Natural killer cell (primary cell): ENCODE results near the gene B3GNT5. TPM values are rescaled to one million over a fixed set of nuclear protein-coding genes. Genes with fewer than 3 reads are reported as not detected.

Experiments
- ATAC-seq, 3 donors: fragments of 150-1000 bp in 2 of 3; fragments of 200-7000 bp in 1 of 3; cut with Tn5 transposase; 1 replicate in 1 of 3; 2 replicates in 2 of 3; pipeline ENCODE4 v1.10.0; 2021; ENCODE audit warnings: mild to moderate bottlenecking in 2 of 3, moderate library complexity in 2 of 3
- DNase-seq, 2 donors: peaks; one replicate each; pipeline versions ENCODE4 v3.0.0 to v3.0.0-alpha.2; 2013 to 2021; ENCODE audit warnings: mixed read lengths in 1 of 2
- H3K27ac ChIP-seq: one replicate; pipeline ENCODE4 v1.5.1; 2013; ENCODE audit warnings: mild to moderate bottlenecking, low read length
- H3K27me3 ChIP-seq: one replicate; pipeline ENCODE4 v1.6.1; 2013; ENCODE audit warnings: low read length; ENCODE audit not compliant: control insufficient read depth, insufficient read depth
- H3K36me3 ChIP-seq: one replicate; pipeline ENCODE4 v1.6.1; 2013; ENCODE audit warnings: low read length; ENCODE audit not compliant: control insufficient read depth, insufficient read depth
- H3K4me1 ChIP-seq: one replicate; pipeline ENCODE4 v1.6.1; 2013; ENCODE audit warnings: low read length; ENCODE audit not compliant: control insufficient read depth, insufficient read depth
- H3K4me3 ChIP-seq: one replicate; pipeline ENCODE4 v1.5.1; 2013; ENCODE audit warnings: low read length
- H3K9me3 ChIP-seq: one replicate; pipeline ENCODE4 v1.6.1; 2013; ENCODE audit warnings: low read length; ENCODE audit not compliant: control insufficient read depth, insufficient read depth
- H3K27ac Mint-ChIP-seq, 2 donors: one replicate each; pipeline ENCODE4 v1.8.0; 2022; ENCODE audit warnings: mild to moderate bottlenecking in 2 of 2, mixed read lengths in 2 of 2, moderate library complexity in 1 of 2
- H3K27me3 Mint-ChIP-seq, 2 donors: one replicate each; pipeline ENCODE4 v1.8.0; 2022; ENCODE audit warnings: low read depth in 2 of 2, mixed read lengths in 2 of 2
- H3K36me3 Mint-ChIP-seq: one replicate; pipeline ENCODE4 v1.8.0; 2022; ENCODE audit warnings: mixed read lengths
- H3K4me1 Mint-ChIP-seq, 2 donors: one replicate each; pipeline ENCODE4 v1.8.0; 2022; ENCODE audit warnings: mixed read lengths in 2 of 2
- H3K4me3 Mint-ChIP-seq: one replicate; pipeline ENCODE4 v1.8.0; 2022; ENCODE audit warnings: mild to moderate bottlenecking, moderate library complexity, mixed read lengths
- H3K9me3 Mint-ChIP-seq, 2 donors: one replicate each; pipeline ENCODE4 v1.8.0; 2022; ENCODE audit warnings: mixed read lengths in 2 of 2
- CTCF ChIP-seq: fragments of 200-600 bp; IDR thresholded peaks from one replicate; pipeline ENCODE4 v1.8.0; 2022; ENCODE audit warnings: antibody characterized with exemption
- WGBS: methylation state at CpG from one replicate; pipeline ENCODE4 v1.1.7; 2013; ENCODE audit warnings: missing lambda C conversion rate; ENCODE audit not compliant: insufficient coverage; 5-methylcytosine and 5-hydroxymethylcytosine counted together
- intact Hi-C: fragments of 100-400 bp; cut with micrococcal nuclease; formaldehyde crosslinking; loops from one replicate; pipeline ENCODE4 v1.14.2; 2022
- total RNA-seq, 4 donors: library from RNA; stranded (reverse); fragments of 120-200 nt in 1 of 4; gene quantifications; one replicate each; pipeline versions ENCODE4 v1.2.3 to v1.2.4, GENCODE V29; 2013 to 2022

The B3GNT5 gene
- total RNA-seq, 3 donors from 2014 or later (not counting 1 experiment from before 2014, with no cell fraction given) = 1.2 to 4.5 (median 3.4) TPM

- H3K4me1 ChIP-seq = peaks cover 7% of the 10 kb centered on the region
- no peak overlapping the region for H3K4me3 ChIP-seq
- no peak overlapping the region for H3K27ac ChIP-seq
- intact Hi-C loops = no loop called here
- no peak for DNase-seq
- peak in 1 of 3 donors; percentile 68 for ATAC-seq
- peaks cover 21 to 23% of the 10 kb centered on the region in 2 donors for H3K4me1 Mint-ChIP-seq
- WGBS = 54% methylated on average over 8 of the region's 8 CpGs
- H3K27me3 Mint-ChIP-seq = peaks cover 0 to 5% of the 10 kb centered on the region in 2 donors
- no peaks in the 10 kb centered on the region for H3K9me3 ChIP-seq
- TF ChIP-seq CTCF = no peak
- H3K36me3 Mint-ChIP-seq = no peaks in the 10 kb centered on the region
- H3K9me3 Mint-ChIP-seq = no peaks in the 10 kb centered on the region
- H3K27me3 ChIP-seq = no peaks in the 10 kb centered on the region
- H3K36me3 ChIP-seq = no peaks in the 10 kb centered on the region
- H3K4me3 Mint-ChIP-seq = no peak overlapping the region
- H3K27ac Mint-ChIP-seq = no peak overlapping the region
Observed at GRCh38 chr3:183301937-183302580, 49.0 kb downstream of the B3GNT5 start.

GRCh38 chr3:183303690-183304089 lies 50.6 kb downstream of the B3GNT5 start:
- Histone ChIP-seq H3K27me3 (no peaks in the 10 kb centered on the region), H3K4me3 (no peak overlapping the region), H3K4me1 (peaks cover 7% of the 10 kb centered on the region), H3K27ac (no peak overlapping the region), H3K36me3 (no peaks in the 10 kb centered on the region), H3K9me3 (no peaks in the 10 kb centered on the region)
- H3K4me3 Mint-ChIP-seq = no peak overlapping the region
- 79% methylated on average over 2 of the region's 2 CpGs for WGBS
- peaks cover 24 to 28% of the 10 kb centered on the region in 2 donors for H3K4me1 Mint-ChIP-seq
- no peaks in the 10 kb centered on the region for H3K9me3 Mint-ChIP-seq
- H3K36me3 Mint-ChIP-seq = no peaks in the 10 kb centered on the region
- TF ChIP-seq CTCF = no peak
- peak overlapping the region in 1 of 2 donors; percentile 29 for H3K27ac Mint-ChIP-seq
- ATAC-seq (no peak), DNase-seq (no peak)
- H3K27me3 Mint-ChIP-seq = peaks cover 0 to 5% of the 10 kb centered on the region in 2 donors
- intact Hi-C loops = no loop called here

GRCh38 chr3:183306798-183307671 lies 54.0 kb downstream of the B3GNT5 start:
- Histone ChIP-seq H3K9me3 (no peaks in the 10 kb centered on the region), H3K4me3 (no peak overlapping the region), H3K27me3 (no peaks in the 10 kb centered on the region), H3K4me1 (peaks cover 7% of the 10 kb centered on the region), H3K27ac (no peak overlapping the region), H3K36me3 (no peaks in the 10 kb centered on the region)
- no peaks in the 10 kb centered on the region for H3K9me3 Mint-ChIP-seq
- ATAC-seq (peak; percentile 93 to 96 (median 96)), DNase-seq (peak; percentile 23 to 41)
- H3K4me1 Mint-ChIP-seq = peaks cover 18 to 19% of the 10 kb centered on the region in 2 donors
- TF ChIP-seq CTCF = no peak
- H3K36me3 Mint-ChIP-seq = no peaks in the 10 kb centered on the region
- H3K27me3 Mint-ChIP-seq = peaks cover 0 to 5% of the 10 kb centered on the region in 2 donors
- 30% methylated on average over 9 of the region's 9 CpGs for WGBS
- peak overlapping the region; percentile 67 to 78 for H3K27ac Mint-ChIP-seq
- no peak overlapping the region for H3K4me3 Mint-ChIP-seq
- intact Hi-C loops = loop anchor here (2.0 to 5.0 kb wide), 2 partner anchors 20 to 55 kb away; partner anchors contain the start of gene B3GNT5
